Testis (tissue), 2 donors: ENCODE measurements around the gene MARCHF9.

Experiments used
- CTCF ChIP-seq, 3 experiments: fragments of 450-650 bp in 2 of 3; fragments of 200-600 bp in 1 of 3; sonication (generic) in 1 of 3; IDR thresholded peaks; one replicate each; pipeline ENCODE4 v1.5.1; 2016 to 2019; ENCODE audit warnings: antibody characterized with exemption in 3 of 3, mild to moderate bottlenecking in 2 of 3, moderate library complexity in 1 of 3
- POLR2A ChIP-seq: fragments of 450-650 bp; IDR thresholded peaks from one replicate; pipeline ENCODE4 v1.6.1; 2017; ENCODE audit warnings: antibody characterized with exemption, mild to moderate bottlenecking, moderate library complexity

- TF ChIP-seq POLR2A (no peak), CTCF (IDR thresholded peaks at IDR 0.05) (no peak)
These were observed 810 bp downstream of the MARCHF9 start for GRCh38 chr12:57755454-57756372.
